ENCODE measurements around the gene SLC9A1. TPM values are rescaled to one million over a fixed set of nuclear protein-coding genes. Genes with fewer than 3 reads are reported as not detected.

Gene SLC9A1
- total and polyA plus RNA-seq, 8 donors, result 16.3 to 132 (median 27.9) TPM

- peaks cover 0 to 7% (median 3%) of the 10 kb centered on the region in 4 donors for H3K9me3 ChIP-seq
- no peak overlapping the region for H3K27ac ChIP-seq
- H3K4me3 ChIP-seq, result no peak overlapping the region
- intact Hi-C loops (cut with DNase I; ENCODE audit: low total_unique reads), result no loop called here
- no peaks in the 10 kb centered on the region for H3K4me1 ChIP-seq
- no peaks in the 10 kb centered on the region for H3K36me3 ChIP-seq
- no peaks in the 10 kb centered on the region for H3K27me3 ChIP-seq
- TF ChIP-seq CTCF (IDR thresholded peaks at IDR 0.05), result peak in 1 of 7 experiments; percentile 5
- no peak for TF ChIP-seq EP300 (IDR thresholded peaks at IDR 0.05)
- 95 to 100% (median 97%) methylated on average over 3 of the region's 3 CpGs for WGBS, 5 donors
- DNase-seq, result no peak
These were observed 68.3 kb downstream of the SLC9A1 start for GRCh38 chr1:27086628-27087027.

- Histone ChIP-seq H3K4me1 (no peaks in the 10 kb centered on the region), H3K4me3 (no peak overlapping the region), H3K9me3 (peaks cover 0 to 7% (median 3%) of the 10 kb centered on the region in 4 donors), H3K27me3 (no peaks in the 10 kb centered on the region), H3K36me3 (no peaks in the 10 kb centered on the region), H3K27ac (no peak overlapping the region)
- 56 to 80% (median 62%) methylated on average over 3 of the region's 3 CpGs for WGBS, 5 donors
- TF ChIP-seq POLR2A (IDR thresholded peaks at IDR 0.05), result no peak
- no peak for TF ChIP-seq CTCF (IDR thresholded peaks at IDR 0.05)
- TF ChIP-seq POLR2AphosphoS5 (IDR thresholded peaks at IDR 0.05), result no peak
- no peak for TF ChIP-seq EP300 (IDR thresholded peaks at IDR 0.05)
- no peak for DNase-seq
- intact Hi-C loops (cut with DNase I; ENCODE audit: low total_unique reads), result no loop called here
These were observed 68.9 kb downstream of the SLC9A1 start for GRCh38 chr1:27086026-27086425.

- DNase-seq, result no peak
These were observed 70.8 kb downstream of the SLC9A1 start for GRCh38 chr1:27084107-27084506.

GRCh38 chr1:27077968-27078367, 77.0 kb downstream of the SLC9A1 start:
- no peaks in the 10 kb centered on the region for H3K4me1 ChIP-seq
- no peak for DNase-seq
- H3K4me3 ChIP-seq, result no peak overlapping the region
- H3K9me3 ChIP-seq, result no peaks in the 10 kb centered on the region
- intact Hi-C loops (cut with DNase I; ENCODE audit: low total_unique reads), result no loop called here
- no peaks in the 10 kb centered on the region for H3K36me3 ChIP-seq
- H3K27ac ChIP-seq, result no peak overlapping the region
- peaks cover 0 to 3% (median 0%) of the 10 kb centered on the region in 3 donors for H3K27me3 ChIP-seq
- no peak for TF ChIP-seq EP300 (IDR thresholded peaks at IDR 0.05)
- no peak for TF ChIP-seq CTCF (IDR thresholded peaks at IDR 0.05)
- no peak for TF ChIP-seq POLR2AphosphoS5 (IDR thresholded peaks at IDR 0.05)
- no peak for TF ChIP-seq POLR2A (IDR thresholded peaks at IDR 0.05)
- 24 to 54% (median 29%) methylated on average over 4 to 7 of the region's 7 CpGs for WGBS, 5 donors

More at GRCh38 chr1:27084107-27084506, 70.8 kb downstream of the SLC9A1 start:
- TF ChIP-seq EP300 (IDR thresholded peaks at IDR 0.05) (no peak), POLR2AphosphoS5 (IDR thresholded peaks at IDR 0.05) (no peak), POLR2A (IDR thresholded peaks at IDR 0.05) (no peak), CTCF (IDR thresholded peaks at IDR 0.05) (no peak)
- Histone ChIP-seq H3K27ac (no peak overlapping the region), H3K36me3 (no peaks in the 10 kb centered on the region), H3K27me3 (no peaks in the 10 kb centered on the region), H3K9me3 (peaks cover 0 to 7% (median 3%) of the 10 kb centered on the region in 4 donors), H3K4me1 (no peaks in the 10 kb centered on the region), H3K4me3 (no peak overlapping the region)
- intact Hi-C loops (cut with DNase I; ENCODE audit: low total_unique reads), result no loop called here
- 79 to 89% (median 85%) methylated on average over 4 of the region's 4 CpGs for WGBS, 5 donors
